Sigmoid colon (tissue), 4 donors: ENCODE measurements around the gene SUSD3.

Experiments
- CTCF ChIP-seq, 4 experiments: fragments of 450-650 bp in 3 of 4; fragments of 200-600 bp in 1 of 4; IDR thresholded peaks; one replicate each; pipeline ENCODE4 v1.5.1; 2016 to 2019; ENCODE audit warnings: antibody characterized with exemption in 4 of 4, mild to moderate bottlenecking in 3 of 4, moderate library complexity in 2 of 4
- POLR2A ChIP-seq, 2 donors: fragments of 450-650 bp; IDR thresholded peaks; one replicate each; pipeline ENCODE4 v1.6.1; 2016; ENCODE audit warnings: antibody characterized with exemption in 2 of 2, mild to moderate bottlenecking in 2 of 2, moderate library complexity in 2 of 2
- POLR2AphosphoS5 ChIP-seq, 4 donors: sonication (generic); formaldehyde crosslinking; IDR thresholded peaks; one replicate each; pipeline ENCODE4 v1.6.1; 2017; ENCODE audit warnings: antibody characterized with exemption in 4 of 4

DNA sequence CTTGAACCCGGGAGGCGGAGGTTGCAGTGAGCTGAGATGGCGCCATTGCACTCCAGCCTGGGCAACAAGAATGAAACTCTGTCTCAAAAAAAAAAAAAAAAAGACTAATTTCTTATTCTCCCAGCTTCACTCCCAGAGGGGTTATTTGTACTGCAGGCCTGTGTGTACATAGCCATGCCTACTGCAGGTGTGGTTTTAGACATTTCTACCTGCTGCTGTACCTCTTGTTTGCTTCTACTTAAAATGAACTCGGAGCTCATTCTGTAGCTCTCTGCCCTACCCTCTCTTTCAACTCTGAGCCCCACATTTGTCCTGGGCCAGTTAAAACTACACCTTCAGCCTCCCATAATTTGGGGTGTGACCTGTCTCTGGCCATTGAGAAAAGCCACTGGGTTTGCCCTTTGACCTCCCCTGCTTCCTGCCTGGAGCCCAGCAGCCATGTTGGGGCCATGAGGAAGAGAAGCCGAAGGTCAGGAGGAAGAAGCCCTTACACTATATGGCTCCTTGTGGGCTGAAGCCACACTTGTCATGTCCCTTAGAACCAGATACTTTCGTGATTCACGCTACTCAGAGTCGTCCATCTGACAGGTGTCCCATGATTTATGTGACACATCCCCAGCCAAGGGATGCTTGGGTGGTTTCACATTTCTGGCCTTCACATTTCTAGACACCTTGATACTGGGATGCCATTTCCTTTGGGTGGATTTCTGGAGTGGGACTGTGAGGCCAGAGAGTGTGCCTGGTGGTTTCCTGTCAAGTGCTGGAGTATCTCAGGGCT, 28.1 kb downstream of the SUSD3 start:
- TF ChIP-seq CTCF (IDR thresholded peaks at IDR 0.05) (no peak), POLR2A (IDR thresholded peaks at IDR 0.05) (no peak), POLR2AphosphoS5 (IDR thresholded peaks at IDR 0.05) (no peak)
